Liver (tissue), 9 donors: ENCODE results near the gene SORCS2. TPM values are rescaled to one million over a fixed set of nuclear protein-coding genes. Genes with fewer than 3 reads are reported as not detected.

ENCODE experiments used
- DNase-seq: peaks from one replicate; pipeline ENCODE4 v3.0.0-alpha.2; 2017; ENCODE audit warnings: low spot score
- H3K27ac ChIP-seq, 2 donors: one replicate each; pipeline ENCODE4 v1.7.0; 2013; ENCODE audit warnings: inconsistent platforms in 2 of 2, low read length in 2 of 2, control low read depth in 1 of 2, low read depth in 1 of 2, mild to moderate bottlenecking in 1 of 2
- H3K27me3 ChIP-seq, 4 donors: one replicate each; pipeline versions ENCODE4 v1.6.1 to v1.7.0; 2013; ENCODE audit warnings: low read length in 3 of 4, inconsistent platforms in 1 of 4, mild to moderate bottlenecking in 1 of 4, moderate library complexity in 1 of 4; ENCODE audit not compliant: control insufficient read depth in 4 of 4, insufficient read depth in 4 of 4
- H3K36me3 ChIP-seq, 4 donors: one replicate each; pipeline versions ENCODE4 v1.6.1 to v1.7.0; 2013; ENCODE audit warnings: low read length in 3 of 4, mild to moderate bottlenecking in 3 of 4, low read depth in 1 of 4, moderate library complexity in 1 of 4; ENCODE audit not compliant: control insufficient read depth in 4 of 4, insufficient read depth in 3 of 4
- H3K4me1 ChIP-seq, 4 donors: one replicate each; pipeline versions ENCODE4 v1.6.1 to v1.7.0; 2013; ENCODE audit warnings: low read length in 3 of 4, mild to moderate bottlenecking in 3 of 4, moderate library complexity in 1 of 4; ENCODE audit not compliant: control insufficient read depth in 4 of 4, insufficient read depth in 4 of 4
- H3K4me3 ChIP-seq, 3 donors: one replicate each; pipeline versions ENCODE4 v1.6.1 to v1.7.0; 2013; ENCODE audit warnings: low read length in 3 of 3, control low read depth in 1 of 3, low read depth in 1 of 3, mild to moderate bottlenecking in 1 of 3
- H3K9ac ChIP-seq, 2 donors: one replicate each; pipeline ENCODE4 v1.7.0; 2013; ENCODE audit warnings: low read length in 2 of 2, mild to moderate bottlenecking in 2 of 2, moderate library complexity in 2 of 2, control low read depth in 1 of 2, low read depth in 1 of 2
- H3K9me3 ChIP-seq, 4 donors: one replicate each; pipeline versions ENCODE4 v1.6.1 to v1.7.0; 2013; ENCODE audit warnings: low read length in 3 of 4; ENCODE audit not compliant: control insufficient read depth in 4 of 4
- EGR1 ChIP-seq, 2 donors: IDR thresholded peaks; 2 replicates each; pipeline ENCODE4 v1.6.1; 2016 to 2018; ENCODE audit warnings: antibody characterized with exemption in 2 of 2, low read depth in 2 of 2
- FOXA1 ChIP-seq: IDR thresholded peaks from 2 replicates; pipeline ENCODE4 v1.6.1; 2016; ENCODE audit warnings: antibody characterized with exemption
- FOXA2 ChIP-seq: IDR thresholded peaks from 2 replicates; pipeline ENCODE4 v1.6.1; 2016; ENCODE audit warnings: antibody characterized with exemption
- GABPA ChIP-seq, 2 donors: IDR thresholded peaks in 1 of 2; conservative IDR thresholded peaks in 1 of 2; 2 replicates each; pipeline ENCODE4 v1.6.1; 2016; ENCODE audit warnings: antibody characterized with exemption in 2 of 2, mild to moderate bottlenecking in 1 of 2, moderate library complexity in 1 of 2
- HNF4A ChIP-seq, 2 donors: conservative IDR thresholded peaks; 2 replicates each; pipeline ENCODE4 v1.6.1; 2016; ENCODE audit warnings: antibody characterized with exemption in 2 of 2, mild to moderate bottlenecking in 2 of 2
- HNF4G ChIP-seq: IDR thresholded peaks from 2 replicates; pipeline ENCODE4 v1.6.1; 2016; ENCODE audit warnings: antibody characterized with exemption
- JUND ChIP-seq, 2 donors: IDR thresholded peaks; 2 replicates each; pipeline ENCODE4 v1.6.1; 2016; ENCODE audit warnings: antibody characterized with exemption in 2 of 2
- NR2F2 ChIP-seq: IDR thresholded peaks from 2 replicates; pipeline ENCODE4 v1.6.1; 2016; ENCODE audit warnings: antibody characterized with exemption
- RAD21 ChIP-seq, 2 donors: IDR thresholded peaks; 2 replicates each; pipeline ENCODE4 v1.6.1; 2016; ENCODE audit warnings: antibody characterized with exemption in 2 of 2, mild to moderate bottlenecking in 2 of 2
- RXRA ChIP-seq, 2 donors: IDR thresholded peaks; 2 replicates each; pipeline ENCODE4 v1.6.1; 2017 to 2018; ENCODE audit warnings: antibody characterized with exemption in 2 of 2, mild to moderate bottlenecking in 1 of 2
- SP1 ChIP-seq: IDR thresholded peaks from 2 replicates; pipeline ENCODE4 v1.6.1; 2018; ENCODE audit warnings: antibody characterized with exemption, mild to moderate bottlenecking
- TAF1 ChIP-seq: conservative IDR thresholded peaks from 2 replicates; pipeline ENCODE4 v1.6.1; 2016; ENCODE audit warnings: antibody characterized with exemption, mild to moderate bottlenecking
- YY1 ChIP-seq: IDR thresholded peaks from 2 replicates; pipeline ENCODE4 v1.6.1; 2016; ENCODE audit warnings: antibody characterized with exemption, mild to moderate bottlenecking
- WGBS: extraction: QIAGEN DNeasy Blood & Tissue Kit; methylation state at CpG from one replicate; pipeline ENCODE4 v1.1.7; 2013; 5-methylcytosine and 5-hydroxymethylcytosine counted together
- polyA plus RNA-seq, 2 donors: library from polyadenylated mRNA; stranded (reverse) in 1 of 2; unstranded in 1 of 2; fragments of 200-250 nt in 1 of 2; fragments of >200 nt in 1 of 2; fragmentation: Nextera tagmentation in 1 of 2; extraction: Ambion mirVana in 1 of 2; gene quantifications; one replicate each; pipeline versions ENCODE4 v1.2.1 to v1.2.3, GENCODE V29; 2013 to 2015
- total RNA-seq, 2 donors: library from RNA; depleted of rRNA; stranded (reverse); fragments of >200 nt; gene quantifications; one replicate each; pipeline ENCODE4 v1.2.3, GENCODE V29; 2014
- TF ChIP-seq, protein P1 (sequence below): IDR thresholded peaks from 2 replicates; pipeline ENCODE4 v1.6.1; 2016; ENCODE audit warnings: antibody characterized with exemption, mild to moderate bottlenecking
- TF ChIP-seq, protein P2 (sequence below): fragments of 150-350 bp; IDR thresholded peaks from 2 replicates; pipeline ENCODE4 v1.5.1; 2017; ENCODE audit warnings: improper control_type of control experiment, low read depth, low read length; ENCODE audit not compliant: missing input control
- donor health status: healthy.
- donor health status: healthy.
- donor health status: healthy.
- donor health status: healthy.
- donor health status: healthy.

Gene SORCS2
- total and polyA plus RNA-seq, 4 donors: 0.10 to 1.4 (median 0.92) TPM

DNA sequence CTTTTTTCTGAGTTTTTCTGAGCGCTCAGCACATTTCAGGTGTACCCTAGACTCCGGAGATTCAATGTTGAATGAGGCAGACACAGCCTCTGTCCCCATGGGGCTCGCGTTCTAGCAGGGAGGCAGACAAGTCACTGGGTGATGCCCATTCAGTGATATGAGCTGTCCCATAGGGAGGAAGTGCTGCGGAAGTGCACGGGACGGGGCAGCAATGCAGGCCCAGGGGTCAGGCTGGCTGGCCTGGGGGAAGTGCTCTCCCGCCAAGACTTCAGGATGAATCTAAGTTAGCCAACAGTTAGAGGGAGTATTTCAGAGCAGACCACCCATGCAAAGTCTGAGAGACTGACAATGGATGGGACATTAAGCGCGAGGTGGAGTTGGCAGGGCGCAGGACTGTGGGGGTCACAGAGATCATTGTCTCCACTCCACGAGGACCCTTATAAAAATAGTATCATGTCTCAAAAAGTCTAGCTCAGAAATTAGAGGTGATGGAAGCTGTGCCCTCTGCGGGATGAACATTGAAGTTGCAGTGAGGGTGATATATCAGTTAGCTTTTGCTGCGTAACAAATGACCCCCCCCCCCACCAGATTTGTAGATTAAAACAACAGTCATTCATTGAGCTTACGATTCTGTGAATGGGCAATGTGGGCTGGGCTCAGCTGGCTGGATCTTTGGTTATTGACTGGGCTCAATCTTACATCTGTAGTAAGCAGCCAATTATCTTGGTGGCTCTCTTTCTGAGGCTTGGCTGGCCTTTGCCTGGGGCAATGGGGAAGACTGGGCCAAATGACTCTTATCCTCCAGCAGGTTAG lies 226.0 kb downstream of the SORCS2 start:
- no peak overlapping the region for H3K9ac ChIP-seq
- H3K4me1 ChIP-seq: no peaks in the 10 kb centered on the region
- H3K27ac ChIP-seq: no peak overlapping the region
- DNase-seq: no peak
- no peak overlapping the region for H3K4me3 ChIP-seq
- 85% methylated on average over 15 of the region's 15 CpGs for WGBS
- TF ChIP-seq TAF1 (no peak), FOXA2 (no peak), YY1 (no peak), HNF4G (no peak)
- TF ChIP-seq, protein P1, sequence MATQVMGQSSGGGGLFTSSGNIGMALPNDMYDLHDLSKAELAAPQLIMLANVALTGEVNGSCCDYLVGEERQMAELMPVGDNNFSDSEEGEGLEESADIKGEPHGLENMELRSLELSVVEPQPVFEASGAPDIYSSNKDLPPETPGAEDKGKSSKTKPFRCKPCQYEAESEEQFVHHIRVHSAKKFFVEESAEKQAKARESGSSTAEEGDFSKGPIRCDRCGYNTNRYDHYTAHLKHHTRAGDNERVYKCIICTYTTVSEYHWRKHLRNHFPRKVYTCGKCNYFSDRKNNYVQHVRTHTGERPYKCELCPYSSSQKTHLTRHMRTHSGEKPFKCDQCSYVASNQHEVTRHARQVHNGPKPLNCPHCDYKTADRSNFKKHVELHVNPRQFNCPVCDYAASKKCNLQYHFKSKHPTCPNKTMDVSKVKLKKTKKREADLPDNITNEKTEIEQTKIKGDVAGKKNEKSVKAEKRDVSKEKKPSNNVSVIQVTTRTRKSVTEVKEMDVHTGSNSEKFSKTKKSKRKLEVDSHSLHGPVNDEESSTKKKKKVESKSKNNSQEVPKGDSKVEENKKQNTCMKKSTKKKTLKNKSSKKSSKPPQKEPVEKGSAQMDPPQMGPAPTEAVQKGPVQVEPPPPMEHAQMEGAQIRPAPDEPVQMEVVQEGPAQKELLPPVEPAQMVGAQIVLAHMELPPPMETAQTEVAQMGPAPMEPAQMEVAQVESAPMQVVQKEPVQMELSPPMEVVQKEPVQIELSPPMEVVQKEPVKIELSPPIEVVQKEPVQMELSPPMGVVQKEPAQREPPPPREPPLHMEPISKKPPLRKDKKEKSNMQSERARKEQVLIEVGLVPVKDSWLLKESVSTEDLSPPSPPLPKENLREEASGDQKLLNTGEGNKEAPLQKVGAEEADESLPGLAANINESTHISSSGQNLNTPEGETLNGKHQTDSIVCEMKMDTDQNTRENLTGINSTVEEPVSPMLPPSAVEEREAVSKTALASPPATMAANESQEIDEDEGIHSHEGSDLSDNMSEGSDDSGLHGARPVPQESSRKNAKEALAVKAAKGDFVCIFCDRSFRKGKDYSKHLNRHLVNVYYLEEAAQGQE: no peak
- H3K27me3 ChIP-seq: no peaks in the 10 kb centered on the region
- H3K36me3 ChIP-seq: no peaks in the 10 kb centered on the region
- H3K9me3 ChIP-seq: no peaks in the 10 kb centered on the region

DNA sequence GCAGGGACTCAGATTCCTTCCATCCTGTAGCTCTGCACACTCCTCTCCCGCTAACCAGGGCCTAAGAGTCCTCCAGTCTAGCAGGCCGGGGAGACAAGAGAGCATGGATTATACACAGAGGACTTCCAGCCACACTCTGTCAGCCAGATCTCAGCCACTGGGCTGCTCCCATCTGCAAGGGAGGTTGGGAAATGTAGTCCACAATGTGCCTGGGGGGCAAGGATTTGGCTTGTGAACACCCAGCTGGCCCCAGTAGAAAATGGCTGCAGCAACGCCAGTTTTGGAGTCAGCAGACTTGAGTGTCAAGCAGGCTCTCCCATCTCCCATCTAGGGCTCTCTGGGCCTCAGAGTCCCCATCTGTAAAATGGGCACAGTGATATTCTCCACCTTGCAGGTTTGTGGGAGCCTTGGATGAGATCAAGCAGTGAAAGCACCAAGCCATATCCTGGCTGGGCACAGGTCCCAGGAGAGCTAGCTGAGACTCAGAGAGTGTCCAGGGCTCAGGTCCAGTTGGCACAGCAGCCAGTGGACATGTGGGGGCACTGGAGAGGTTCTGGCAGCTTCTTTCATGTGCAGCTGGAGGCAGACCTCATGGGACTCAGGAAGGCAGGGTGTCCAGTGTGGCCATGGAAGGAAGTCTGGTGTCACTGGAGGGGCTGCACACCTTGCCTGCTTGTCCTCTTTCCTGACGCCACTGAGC lies 227.8 kb downstream of the SORCS2 start:
- Histone ChIP-seq H3K27ac (no peak overlapping the region), H3K4me1 (no peaks in the 10 kb centered on the region), H3K4me3 (no peak overlapping the region), H3K27me3 (no peaks in the 10 kb centered on the region), H3K9me3 (no peaks in the 10 kb centered on the region), H3K9ac (no peak overlapping the region), H3K36me3 (no peaks in the 10 kb centered on the region)
- no peak for TF ChIP-seq HNF4A (conservative IDR thresholded peaks at IDR 0.05)
- TF ChIP-seq, protein P2, sequence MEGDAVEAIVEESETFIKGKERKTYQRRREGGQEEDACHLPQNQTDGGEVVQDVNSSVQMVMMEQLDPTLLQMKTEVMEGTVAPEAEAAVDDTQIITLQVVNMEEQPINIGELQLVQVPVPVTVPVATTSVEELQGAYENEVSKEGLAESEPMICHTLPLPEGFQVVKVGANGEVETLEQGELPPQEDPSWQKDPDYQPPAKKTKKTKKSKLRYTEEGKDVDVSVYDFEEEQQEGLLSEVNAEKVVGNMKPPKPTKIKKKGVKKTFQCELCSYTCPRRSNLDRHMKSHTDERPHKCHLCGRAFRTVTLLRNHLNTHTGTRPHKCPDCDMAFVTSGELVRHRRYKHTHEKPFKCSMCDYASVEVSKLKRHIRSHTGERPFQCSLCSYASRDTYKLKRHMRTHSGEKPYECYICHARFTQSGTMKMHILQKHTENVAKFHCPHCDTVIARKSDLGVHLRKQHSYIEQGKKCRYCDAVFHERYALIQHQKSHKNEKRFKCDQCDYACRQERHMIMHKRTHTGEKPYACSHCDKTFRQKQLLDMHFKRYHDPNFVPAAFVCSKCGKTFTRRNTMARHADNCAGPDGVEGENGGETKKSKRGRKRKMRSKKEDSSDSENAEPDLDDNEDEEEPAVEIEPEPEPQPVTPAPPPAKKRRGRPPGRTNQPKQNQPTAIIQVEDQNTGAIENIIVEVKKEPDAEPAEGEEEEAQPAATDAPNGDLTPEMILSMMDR: no peak
- no peak for TF ChIP-seq TAF1
- TF ChIP-seq FOXA1: no peak
- TF ChIP-seq RXRA (IDR thresholded peaks at IDR 0.05): no peak
- no peak for TF ChIP-seq SP1
- no peak for TF ChIP-seq JUND (IDR thresholded peaks at IDR 0.05)
- no peak for TF ChIP-seq RAD21 (IDR thresholded peaks at IDR 0.05)
- no peak for TF ChIP-seq EGR1 (IDR thresholded peaks at IDR 0.05; ENCODE audit: low read depth in 2 of 2)
- no peak for TF ChIP-seq HNF4G
- no peak for TF ChIP-seq NR2F2
- no peak for TF ChIP-seq YY1
- TF ChIP-seq FOXA2: no peak
- TF ChIP-seq GABPA (IDR thresholded peaks at IDR 0.05 in 1 of 2, conservative IDR thresholded peaks at IDR 0.05 in 1 of 2): no peak
- DNase-seq: no peak
- 66% methylated on average over 4 of the region's 4 CpGs for WGBS
